Germinal center (tissue), 1 donor: ENCODE data around the gene NECAB2.
A peak's percentile ranks its signal among the peaks of the same experiment; 100 is the strongest.

Experiments used
- DNase-seq: peaks from one replicate; pipeline ENCODE4 v3.0.0; 2012; ENCODE audit warnings: mixed read lengths, low spot score

Gene NECAB2

DNA sequence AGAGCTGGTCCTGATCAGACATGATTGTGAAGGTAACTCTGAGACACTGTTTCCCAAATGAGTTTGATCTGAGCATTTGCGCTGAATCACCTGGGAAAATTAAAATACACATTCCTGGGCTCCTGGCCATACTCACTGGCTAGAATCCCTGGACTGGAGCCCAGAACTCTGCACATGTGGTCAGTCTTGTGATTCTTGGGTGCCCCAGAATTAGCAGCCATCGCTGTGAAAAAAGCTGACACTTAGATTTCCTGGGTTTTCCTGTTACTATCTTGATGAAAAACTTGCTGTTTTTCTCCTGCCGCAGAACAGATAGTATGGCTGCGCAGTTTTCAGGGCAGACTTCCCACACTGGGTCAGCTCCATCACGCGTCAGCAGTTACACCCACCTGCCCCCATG is 24.6 kb downstream of the NECAB2 start:
- no peak for DNase-seq

DNA sequence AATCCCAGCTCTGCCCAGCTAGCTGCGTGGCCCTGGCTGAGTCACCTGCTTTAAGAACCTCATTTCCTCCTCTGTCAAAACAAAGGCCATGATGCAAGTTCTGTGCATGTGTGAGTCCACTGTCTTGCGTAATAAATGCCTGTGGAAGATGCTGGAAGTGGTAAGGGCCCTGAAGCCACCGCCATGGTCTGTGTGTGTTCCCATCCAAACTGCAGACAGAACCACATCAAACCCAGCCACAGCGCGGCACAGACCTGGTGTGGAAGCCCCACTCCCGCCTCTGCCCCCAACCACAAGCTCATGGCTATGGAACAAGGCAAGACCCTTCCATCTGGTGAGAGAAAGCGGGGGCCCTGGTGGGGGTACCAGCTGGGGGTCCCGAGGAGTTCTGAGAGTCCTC is 26.0 kb downstream of the NECAB2 start:
- DNase-seq: no peak

DNA sequence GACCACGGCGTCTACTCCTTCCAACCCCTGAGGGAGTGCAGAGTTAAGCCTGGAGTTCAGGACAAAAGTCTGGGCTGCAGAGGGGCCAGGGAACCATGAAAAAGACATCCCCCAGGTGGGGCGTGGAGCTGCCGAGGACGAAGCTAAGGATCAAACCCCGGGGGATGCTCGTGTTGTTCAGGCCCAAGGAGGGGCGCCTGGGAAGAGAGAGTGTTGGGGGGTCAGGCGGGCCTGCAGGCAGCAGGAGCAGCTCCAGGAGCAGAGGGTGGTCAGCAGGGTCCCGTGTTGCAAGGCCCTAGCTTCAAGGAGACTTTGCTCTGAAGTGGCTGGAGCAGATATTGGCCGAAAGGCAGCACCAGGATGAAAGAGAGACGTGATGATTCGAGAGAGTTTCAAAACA is 26.7 kb downstream of the NECAB2 start:
- DNase-seq: no peak

DNA sequence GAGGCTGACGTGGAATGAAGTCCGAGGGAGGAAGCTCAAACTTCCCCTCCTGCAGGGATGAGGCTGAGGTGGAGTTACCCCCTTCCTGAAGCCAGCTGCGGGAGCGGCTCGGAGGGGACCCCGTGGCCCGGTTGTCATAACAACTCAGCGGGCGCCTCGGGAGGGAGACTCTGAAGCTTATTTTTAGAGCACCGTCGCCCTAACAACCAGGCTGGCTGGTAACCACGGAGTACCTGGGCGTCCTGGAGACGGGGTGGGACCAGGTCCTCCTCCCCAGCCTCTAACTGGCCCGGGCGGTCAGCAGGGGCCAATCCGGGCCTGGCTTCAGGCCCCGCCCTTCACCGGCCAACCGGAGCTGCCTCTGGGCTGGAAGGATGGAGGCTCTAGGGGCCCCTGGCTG is 27.7 kb downstream of the NECAB2 start:
- DNase-seq: no peak

DNA sequence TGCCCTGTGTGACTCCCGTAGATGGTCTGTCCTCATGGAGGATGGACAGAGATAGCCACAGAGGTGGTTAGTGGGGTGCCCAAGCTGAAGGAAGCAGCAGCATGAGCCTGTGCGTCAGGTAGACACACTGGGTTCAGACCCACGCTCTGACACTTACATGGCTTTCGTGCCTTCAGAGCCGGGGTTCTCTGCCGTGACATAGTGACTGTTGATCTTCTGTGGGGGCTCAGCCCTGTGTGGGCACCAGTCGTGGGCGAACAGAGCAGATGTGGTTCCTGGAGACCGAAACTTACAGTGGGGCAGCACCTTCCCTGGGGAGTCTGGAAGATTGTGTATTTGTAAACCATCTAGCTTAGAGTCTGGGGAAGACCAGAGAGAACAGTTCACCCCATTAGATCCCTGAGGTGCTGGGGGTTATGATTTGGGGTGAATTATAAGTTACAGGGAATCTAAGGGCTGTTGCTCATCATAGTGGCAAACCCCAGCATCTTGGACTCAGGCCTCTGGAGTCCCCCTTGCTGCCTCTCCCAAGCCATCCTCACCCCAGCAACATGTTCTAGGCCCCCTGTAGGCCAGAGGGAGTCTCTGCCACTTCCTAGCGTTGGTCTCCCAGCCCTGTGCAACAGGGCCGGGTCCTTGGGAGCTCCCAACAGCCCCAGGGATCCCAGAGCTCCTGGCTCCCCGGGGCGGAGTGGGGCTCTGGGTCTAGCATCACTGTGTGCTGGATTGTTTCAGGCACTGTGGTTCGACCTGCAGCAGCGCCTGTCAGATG is 28.6 kb downstream of the NECAB2 start:
- DNase-seq: no peak

DNA sequence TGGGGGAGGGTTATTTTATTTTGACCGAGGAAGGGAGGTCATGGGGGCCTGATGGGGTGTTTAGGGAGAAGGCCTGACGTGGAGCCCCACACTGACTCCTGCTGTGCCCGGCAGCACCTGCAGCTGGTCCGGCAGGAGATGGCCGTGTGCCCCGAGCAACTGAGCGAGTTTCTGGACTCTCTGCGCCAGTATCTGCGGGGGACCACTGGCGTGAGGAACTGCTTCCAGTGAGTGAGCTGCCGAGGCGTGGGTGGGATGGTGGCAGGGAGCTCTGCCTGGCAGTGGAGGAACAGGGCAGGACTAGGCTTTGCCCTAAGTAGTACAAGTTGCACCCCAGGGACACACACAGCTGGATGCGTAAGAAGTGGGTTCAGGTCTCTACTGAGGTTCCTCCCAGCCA is 30.0 kb downstream of the NECAB2 start:
- DNase-seq: no peak

DNA sequence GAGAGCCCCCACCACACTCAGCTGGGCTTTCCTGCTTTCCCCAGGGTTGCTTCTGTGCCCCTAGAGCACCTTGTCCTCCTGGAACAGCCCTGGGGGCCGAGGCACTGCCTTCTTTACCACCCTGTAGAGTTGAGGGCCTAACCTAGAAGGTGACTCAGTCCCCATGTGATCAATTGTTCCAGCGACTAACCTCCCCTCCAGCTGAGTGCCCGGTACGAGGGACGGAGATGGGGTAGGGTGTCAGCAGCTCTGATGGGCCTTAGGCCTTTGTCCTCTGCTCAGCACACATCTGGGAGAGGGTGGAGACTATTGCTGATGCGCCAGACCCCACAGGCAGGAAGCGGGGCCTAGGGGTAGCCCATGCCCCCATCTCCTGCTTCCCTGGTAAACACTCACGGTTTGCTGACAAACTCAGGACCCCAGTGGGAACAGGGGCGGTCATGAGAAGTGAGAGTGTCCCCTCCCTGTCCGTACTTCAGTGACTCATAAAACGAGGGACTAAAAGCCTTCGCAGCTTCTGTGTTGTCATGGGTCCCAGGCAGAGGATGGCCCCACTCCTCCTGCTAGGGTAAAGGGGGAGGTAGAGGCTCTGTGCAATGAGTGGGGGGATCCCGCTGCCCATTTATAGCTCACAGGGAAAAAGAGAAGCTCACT is 33.1 kb downstream of the NECAB2 start:
- DNase-seq: no peak

DNA sequence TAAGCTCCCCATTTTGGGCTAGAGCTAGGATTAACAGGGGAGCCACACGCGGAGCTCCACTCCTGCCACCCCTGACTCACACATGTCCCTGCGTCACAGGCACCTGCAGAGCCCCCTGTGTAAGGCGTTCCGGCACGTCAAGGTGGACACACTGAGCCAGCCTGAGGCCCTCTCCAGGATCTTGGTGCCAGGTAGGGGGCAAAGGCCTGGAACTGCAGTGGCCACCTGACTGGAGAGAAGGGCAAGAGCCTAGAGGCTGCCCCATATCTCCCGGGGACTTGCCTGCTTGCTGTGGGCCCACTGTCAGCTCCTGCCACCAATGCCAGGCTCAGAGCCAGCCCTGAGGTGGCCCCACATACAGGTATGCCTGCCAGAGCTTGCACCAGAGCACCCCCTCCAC is 33.7 kb downstream of the NECAB2 start:
- DNase-seq: no peak

DNA sequence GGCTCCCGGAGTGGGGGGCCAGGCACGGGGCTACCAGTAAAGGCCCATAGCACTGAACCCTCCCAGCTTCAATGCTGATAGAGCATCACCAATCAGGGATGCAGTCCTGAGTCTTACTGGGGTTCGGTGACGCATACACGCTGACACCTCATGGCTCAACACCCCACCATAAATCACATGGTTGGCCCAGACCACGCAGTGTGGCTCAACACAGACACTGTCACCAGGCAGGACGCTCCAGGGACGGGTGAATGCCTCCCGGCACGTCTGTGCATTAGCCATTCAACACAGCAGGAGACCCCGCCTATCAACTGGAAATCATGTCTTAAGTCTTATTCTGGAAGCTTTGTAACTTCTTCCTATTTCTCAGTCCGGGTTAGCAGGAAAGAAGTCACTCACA is 35.0 kb downstream of the NECAB2 start:
- DNase-seq: no peak

DNA sequence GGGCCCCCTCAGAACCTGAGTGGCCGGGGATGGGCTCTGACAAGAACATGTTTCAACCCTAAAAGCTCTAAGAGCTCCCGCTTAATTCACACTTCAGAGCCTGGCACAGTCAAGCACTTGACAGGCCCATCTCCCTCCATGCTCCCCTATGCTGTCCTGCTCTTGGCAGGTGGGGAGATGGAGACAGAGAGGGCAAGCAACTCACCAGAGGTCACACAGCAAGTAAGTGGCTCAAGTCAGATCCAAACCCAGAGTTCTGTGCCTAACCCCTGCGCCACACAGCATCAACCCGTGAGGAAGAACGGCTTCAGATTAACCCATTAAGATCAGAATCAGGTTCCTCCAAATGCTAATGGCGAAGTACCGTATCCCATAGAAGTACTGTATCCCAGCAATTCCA is 36.4 kb downstream of the NECAB2 start:
- no peak for DNase-seq

DNA sequence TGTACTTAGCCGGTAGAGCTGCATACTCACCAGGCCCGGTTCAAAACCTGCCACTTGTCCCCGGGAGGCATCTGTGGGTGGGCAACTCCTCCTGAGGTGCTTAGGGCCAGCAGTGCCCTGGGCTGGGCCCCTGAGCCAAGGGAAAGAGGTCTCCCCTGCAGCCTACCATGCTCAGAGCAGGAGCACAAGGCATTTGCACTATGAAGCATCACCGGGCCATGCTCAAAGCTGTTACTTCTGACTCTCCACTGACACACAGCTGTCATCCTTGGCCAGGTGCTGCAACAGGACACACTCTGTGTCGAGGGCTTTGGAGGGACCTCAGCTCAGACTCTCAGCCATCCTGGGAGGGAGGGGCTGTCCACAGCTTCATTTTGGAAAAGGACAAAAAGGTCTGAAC is 37.3 kb downstream of the NECAB2 start:
- no peak for DNase-seq

DNA sequence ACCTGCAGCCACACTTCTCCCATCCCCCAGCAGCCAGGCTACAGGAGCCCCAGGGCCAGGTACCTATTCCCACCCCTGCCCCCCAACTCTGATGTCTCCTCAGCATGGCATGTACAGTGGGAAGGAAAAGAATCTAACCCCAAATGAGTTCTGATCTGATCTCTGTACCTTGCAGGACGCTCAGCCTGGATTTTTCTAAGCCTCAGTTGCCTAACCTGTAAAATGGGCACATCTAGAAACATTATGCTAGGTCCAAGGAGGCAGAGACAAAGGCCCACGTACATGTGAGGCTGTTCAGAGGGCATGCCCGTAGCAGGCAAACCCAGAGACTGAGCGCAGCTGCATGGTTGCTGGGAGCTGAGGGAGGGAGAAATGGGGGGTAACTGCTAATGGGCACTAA is 39.5 kb downstream of the NECAB2 start:
- no peak for DNase-seq

DNA sequence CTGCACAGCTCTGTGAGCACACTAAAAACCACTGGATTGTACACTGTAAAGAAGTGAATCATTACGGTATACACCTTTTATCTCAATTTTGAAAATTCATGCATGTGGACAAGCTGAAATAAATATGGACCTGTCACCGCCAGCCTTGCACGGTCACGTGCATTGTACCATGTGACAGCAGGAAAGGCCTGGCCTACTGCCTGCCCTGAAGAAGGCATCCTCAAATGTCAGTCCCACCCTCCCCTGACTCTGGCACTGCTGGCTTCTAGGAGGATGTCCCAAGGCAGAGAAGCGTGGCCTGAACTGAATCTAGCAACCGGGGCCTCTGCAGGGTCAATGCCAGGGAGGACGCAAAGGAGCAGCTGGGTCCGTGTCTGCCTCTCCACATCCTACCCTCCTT is 39.9 kb downstream of the NECAB2 start:
- DNase-seq: no peak

DNA sequence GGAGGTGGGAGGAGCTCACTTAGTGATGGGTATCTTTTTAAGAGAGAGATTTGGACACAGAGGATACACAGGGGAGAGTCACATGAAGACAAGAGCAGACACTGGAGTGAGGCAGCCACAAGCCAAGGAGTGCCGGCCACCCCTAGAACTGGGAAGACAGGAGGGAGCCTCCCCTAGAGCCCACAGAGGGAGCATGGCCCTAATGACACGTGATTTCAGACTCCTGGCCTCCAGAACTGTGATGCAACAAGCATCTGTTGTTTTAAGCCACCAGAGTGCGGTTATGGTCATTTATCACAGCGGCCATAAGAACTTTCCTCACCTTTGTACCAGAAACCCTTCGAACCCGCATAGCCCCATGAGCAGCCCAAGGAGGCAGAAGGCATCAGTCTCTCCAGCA is 41.2 kb downstream of the NECAB2 start:
- DNase-seq: no peak

DNA sequence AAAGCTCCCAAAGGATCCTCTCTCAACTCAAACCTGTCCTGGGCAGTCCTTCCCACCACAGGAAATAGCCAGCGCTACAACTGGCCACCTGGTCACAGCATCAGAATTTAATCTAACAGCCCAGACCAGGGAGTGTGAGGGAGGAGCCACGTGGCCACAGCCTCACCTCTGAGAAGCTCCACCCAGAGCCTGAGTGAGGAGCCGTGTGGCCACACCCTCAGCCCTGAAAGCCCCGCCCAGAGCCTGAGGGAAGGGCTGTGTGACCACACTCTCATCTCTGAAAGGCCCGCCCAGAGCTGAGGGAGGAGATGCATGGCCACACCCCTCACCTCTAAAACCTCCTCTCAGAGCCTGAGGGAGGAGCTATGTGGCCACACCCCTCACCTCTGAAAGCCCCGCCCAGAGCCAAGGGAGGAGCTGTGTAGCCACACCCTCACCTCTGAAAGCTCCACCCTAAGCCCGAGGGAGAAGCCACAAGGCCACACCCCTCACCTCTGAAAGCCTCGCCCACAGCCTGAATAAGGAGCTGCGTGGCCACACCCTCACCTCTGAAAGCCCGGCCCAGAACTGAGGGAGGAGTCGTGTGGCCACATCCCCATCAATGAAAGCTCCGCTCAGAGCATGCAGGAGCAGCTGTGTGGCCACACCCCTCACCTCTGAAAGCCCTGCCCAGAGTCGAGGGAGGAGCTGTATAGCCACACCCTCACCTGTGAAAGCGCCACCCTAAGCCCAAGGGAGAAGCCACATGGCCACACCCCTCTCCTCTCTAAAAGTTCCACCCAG is 45.9 kb downstream of the NECAB2 start:
- DNase-seq: peak; percentile 83

DNA sequence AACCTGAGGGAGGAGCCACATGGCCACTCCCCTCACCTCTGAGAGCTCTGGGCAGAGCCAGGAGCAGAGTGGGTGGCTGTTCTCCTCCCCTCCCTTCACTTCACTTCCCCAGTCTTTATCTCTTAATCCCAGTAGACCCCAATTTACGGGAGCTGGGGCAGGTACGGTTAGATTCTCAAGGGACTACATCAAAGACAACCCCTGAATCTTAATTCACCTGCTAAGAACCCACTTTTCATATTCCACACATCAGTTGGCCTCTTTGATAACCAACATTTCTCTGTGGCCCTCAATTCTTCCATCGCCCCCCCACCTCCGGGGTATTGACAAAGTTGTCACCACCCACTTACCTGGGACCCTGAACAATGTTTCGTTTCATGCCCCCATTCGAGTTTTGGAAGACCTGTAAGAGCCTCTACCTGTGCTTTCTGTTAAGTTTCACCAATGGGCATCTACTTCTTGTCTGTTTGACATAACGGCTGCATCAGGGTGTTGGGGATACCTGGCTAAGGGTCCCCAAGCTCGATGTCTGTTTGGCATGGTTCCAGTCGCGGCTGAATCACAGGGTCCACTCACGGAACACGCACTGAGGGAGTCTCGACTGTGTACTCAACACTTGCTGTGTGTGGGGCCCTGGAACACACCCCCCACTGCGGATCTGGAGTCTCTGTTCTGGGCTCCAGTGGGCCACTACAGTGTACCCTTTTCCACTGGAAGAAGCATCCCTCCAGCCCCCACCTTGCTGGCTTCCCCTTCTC is 46.7 kb downstream of the NECAB2 start:
- DNase-seq: no peak

DNA sequence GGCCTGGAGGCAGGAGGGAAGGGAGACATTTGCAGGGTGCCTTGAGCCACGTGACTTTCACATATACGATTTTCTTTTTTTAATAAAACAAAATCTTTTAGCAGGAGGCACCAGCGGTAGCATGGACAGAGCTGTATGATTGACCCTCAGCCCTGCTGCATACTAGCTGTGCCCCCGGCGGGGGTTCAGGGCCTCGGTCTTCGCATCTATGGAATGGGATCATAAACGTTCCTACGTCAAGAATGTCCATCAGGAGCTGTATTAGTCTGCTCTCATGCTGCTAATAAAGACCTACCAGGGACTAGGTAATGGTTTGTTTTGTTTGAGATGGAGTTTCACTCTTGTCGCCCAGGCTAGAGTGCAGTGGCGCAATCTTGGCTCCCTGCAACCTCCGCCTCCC is 47.4 kb downstream of the NECAB2 start:
- no peak for DNase-seq

DNA sequence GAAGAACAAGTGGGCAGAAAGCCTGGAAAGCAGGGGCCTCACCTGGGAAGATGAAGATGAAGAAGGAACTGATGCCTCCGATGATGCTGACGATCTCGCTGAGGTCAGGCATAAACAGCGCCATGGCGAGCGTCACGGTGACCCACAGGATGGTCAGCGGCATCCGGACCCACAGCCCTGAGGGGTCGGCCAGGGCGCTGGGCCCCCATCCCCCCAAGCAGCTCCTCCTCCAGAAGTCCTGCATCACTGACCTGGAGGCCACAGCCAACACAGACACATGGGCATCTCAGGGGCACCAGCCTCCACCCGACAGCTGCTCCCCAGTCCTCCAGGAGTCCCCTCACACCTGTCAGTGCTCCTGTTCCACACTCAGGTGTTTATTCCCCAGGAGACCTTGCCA is 48.4 kb downstream of the NECAB2 start:
- DNase-seq: no peak

DNA sequence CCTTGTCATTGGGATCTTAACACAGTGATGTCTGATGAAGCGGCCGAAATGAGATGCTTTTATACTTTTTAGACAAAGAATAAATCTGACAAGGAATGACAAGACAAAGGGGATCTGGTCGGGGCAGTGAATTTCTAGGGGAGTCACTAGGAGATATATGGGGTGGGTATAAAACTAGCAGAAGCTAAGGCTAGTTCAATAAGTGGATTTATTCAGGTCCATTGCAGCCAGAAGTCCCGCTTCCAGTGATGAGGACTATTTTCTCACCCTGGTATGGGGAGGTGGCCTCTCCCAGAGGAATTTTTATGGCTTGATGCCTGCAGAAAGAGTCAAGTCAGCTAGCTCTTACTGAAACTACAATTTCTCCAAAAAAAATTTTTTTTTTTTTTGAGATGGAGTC is 50.7 kb downstream of the NECAB2 start:
- no peak for DNase-seq

DNA sequence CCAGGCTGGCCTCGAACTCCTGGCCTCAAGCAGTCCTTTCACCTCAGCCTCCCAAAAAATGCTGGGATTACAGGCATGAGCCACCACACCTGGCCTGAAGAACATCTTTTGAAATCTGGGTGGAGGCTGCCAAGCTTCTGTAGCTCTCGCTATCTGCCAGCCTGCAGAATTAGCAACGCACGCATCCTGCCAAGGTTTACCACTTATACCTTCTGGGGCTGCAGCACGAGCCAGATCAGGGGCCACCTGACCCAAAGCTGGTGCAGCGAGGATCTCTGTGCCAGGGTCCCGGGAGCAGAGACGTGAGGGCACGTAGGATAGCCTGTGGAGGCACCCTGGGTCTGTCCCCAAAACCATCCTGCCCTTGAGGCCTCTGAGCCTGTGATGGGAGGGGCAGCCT is 52.3 kb downstream of the NECAB2 start:
- no peak for DNase-seq

DNA sequence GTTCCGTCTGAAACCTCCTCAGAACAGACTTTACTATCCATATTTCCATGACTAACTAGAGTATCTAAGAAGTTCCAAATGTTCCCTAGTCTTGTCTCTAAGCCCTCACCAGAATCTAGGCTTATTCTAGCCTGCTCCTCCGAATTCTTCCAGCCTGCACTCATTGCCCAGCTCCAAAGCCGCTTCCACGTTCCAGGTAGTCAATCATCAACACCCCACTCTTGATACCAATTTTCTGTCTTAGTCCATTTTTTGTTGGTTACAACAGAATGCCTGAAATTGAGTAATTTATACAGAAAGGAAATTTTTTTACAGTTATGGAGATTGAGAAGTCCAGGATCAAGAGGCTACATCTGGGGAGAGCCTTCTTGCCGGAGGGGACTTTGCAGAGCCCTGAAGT is 53.4 kb downstream of the NECAB2 start:
- no peak for DNase-seq

DNA sequence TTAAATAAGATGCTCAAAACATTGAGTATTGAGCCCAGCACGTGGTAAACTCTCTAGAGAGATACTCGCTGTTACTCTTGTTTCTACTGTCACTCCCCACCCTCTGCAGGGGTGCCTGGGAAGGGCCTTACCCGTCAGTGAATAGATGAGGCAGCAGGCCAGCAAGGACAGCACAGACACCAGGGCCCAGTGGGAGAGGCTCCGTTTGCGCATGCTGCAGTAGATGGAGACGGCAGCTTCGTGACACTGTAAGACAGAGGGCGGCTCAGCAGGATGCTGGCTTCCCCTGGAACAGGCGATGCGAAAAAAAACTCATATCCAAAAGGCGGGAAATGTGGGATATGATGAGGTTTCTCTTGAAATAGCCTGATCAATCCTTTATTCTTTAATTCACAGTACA is 54.6 kb downstream of the NECAB2 start:
- DNase-seq: no peak

DNA sequence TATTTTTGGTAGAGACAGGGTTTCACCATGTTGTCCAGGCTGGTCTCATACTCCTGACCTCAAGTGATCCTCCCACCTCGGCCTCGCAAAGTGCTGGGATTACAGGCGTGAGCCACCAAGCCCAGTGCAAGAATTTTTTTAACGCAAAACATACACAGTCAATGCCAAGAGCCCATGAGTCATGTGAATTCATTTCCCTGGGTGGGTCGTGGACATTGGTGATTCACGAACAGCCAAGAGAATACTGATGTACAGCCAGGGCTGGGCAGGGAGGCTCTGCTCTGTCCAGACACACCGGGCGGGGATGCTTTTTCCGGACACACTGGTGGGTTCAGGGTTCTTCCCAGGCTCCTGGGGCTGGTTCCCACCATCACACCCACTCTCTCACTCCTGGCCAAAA is 56.8 kb downstream of the NECAB2 start:
- no peak for DNase-seq
